Ishikawa (cell line): ENCODE results near the gene PHLDA3.

Experiments
- TAF1 ChIP-seq: IDR thresholded peaks from 2 replicates; pipeline ENCODE4 v1.6.1; 2012; ENCODE audit warnings: low read depth, mild to moderate bottlenecking
- TCF12 ChIP-seq: IDR thresholded peaks from 2 replicates; pipeline ENCODE4 v1.6.1; 2012; ENCODE audit warnings: low read depth

GRCh38 chr1:201496296-201496690, 27.3 kb upstream of the PHLDA3 start:
- TF ChIP-seq TAF1 = no peak
- TF ChIP-seq TCF12 = no peak
